AML-193 (cell line): Measurements from ENCODE around the gene PRSS8.
"Not testable (repeated sequence)": the region's sequence is repeated elsewhere in the genome, so short reads cannot be mapped to it uniquely, and the experiment has no call there.

Experiments used
- DNase-seq, 2 experiments: peaks; one replicate each; lab custom pipeline; 2025; lab: John Stamatoyannopoulos, UW

The PRSS8 gene

GRCh38 chr16:31105677-31106213 is 29.8 kb downstream of the PRSS8 start:
- peak; percentile 78 to 80 for DNase-seq

GRCh38 chr16:31100876-31101641 is 34.5 kb downstream of the PRSS8 start:
- not testable (repeated sequence) for DNase-seq

GRCh38 chr16:31099860-31100638 is 35.5 kb downstream of the PRSS8 start:
- DNase-seq, result no peak

- DNase-seq, result peak; percentile 95 to 96
These were observed 41.0 kb downstream of the PRSS8 start, which contains the start of gene VKORC1 for GRCh38 chr16:31094424-31095120. Gene VKORC1, minus strand, starts transcription at chr16:31094797. Its CDS starts 68 bp downstream, at chr16:31094729.

- no peak for DNase-seq
These were observed 41.5 kb downstream of the PRSS8 start for GRCh38 chr16:31094088-31094423.

GRCh38 chr16:31093132-31093703 is 42.3 kb downstream of the PRSS8 start:
- no peak for DNase-seq

GRCh38 chr16:31092330-31092729 is 43.2 kb downstream of the PRSS8 start:
- DNase-seq, result no peak

GRCh38 chr16:31090540-31090939 is 45.0 kb downstream of the PRSS8 start:
- no peak for DNase-seq

GRCh38 chr16:31089199-31089598 is 46.3 kb downstream of the PRSS8 start:
- no peak for DNase-seq

GRCh38 chr16:31088459-31089183 is 46.9 kb downstream of the PRSS8 start, which contains the start of gene PRSS53:
Gene PRSS53, minus strand, starts transcription at chr16:31088943. Its CDS starts 134 bp downstream, at chr16:31088809.
- DNase-seq, result no peak

- no peak for DNase-seq
These were observed 47.6 kb downstream of the PRSS8 start for GRCh38 chr16:31087971-31088370.

GRCh38 chr16:31087481-31087880 is 48.0 kb downstream of the PRSS8 start:
- no peak for DNase-seq

GRCh38 chr16:31086629-31086906 is 49.0 kb downstream of the PRSS8 start:
- no peak for DNase-seq

- DNase-seq, result no peak
These were observed 49.5 kb downstream of the PRSS8 start for GRCh38 chr16:31085873-31086628.

- DNase-seq, result no peak
These were observed 50.1 kb downstream of the PRSS8 start for GRCh38 chr16:31085411-31085810.

- DNase-seq, result peak in 1 of 2 experiments; percentile 10
These were observed 50.8 kb downstream of the PRSS8 start for GRCh38 chr16:31084584-31085302.

- DNase-seq, result no peak
These were observed 51.5 kb downstream of the PRSS8 start for GRCh38 chr16:31083981-31084380.

GRCh38 chr16:31083556-31083955 is 52.0 kb downstream of the PRSS8 start:
- no peak for DNase-seq

GRCh38 chr16:31083081-31083480 is 52.4 kb downstream of the PRSS8 start:
- no peak for DNase-seq
